GM21360 (cell line): ENCODE results near the gene AQP10.
"Not testable (repeated sequence)": the region's sequence is repeated elsewhere in the genome, so short reads cannot be mapped to it uniquely, and the experiment has no call there.

Source experiments
- ATAC-seq: cut with Tn5 transposase; IDR thresholded peaks from one replicate; pipeline ENCODE4 v1.9.1; 2021; ENCODE audit warnings: mild to moderate bottlenecking, moderate library complexity; ENCODE audit not compliant: unreplicated experiment

The AQP10 gene

DNA sequence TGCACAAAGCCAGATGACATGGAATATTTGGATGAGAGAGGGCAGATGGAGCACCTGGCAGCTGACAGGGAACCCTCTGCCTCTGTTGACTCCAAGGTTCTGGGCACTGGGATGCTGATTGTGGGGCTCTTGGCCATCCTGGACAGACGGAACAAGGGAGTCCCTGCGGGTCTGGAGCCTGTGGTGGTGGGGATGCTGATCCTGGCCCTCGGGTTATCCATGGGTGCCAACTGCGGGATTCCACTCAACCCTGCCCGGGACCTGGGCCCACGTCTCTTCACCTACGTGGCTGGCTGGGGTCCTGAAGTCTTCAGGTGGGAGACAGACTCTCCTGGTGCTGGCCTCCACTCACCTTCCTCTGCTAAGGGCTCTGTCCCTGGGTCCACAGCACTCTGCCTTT, 2.6 kb downstream of the AQP10 start:
- ATAC-seq: no peak

DNA sequence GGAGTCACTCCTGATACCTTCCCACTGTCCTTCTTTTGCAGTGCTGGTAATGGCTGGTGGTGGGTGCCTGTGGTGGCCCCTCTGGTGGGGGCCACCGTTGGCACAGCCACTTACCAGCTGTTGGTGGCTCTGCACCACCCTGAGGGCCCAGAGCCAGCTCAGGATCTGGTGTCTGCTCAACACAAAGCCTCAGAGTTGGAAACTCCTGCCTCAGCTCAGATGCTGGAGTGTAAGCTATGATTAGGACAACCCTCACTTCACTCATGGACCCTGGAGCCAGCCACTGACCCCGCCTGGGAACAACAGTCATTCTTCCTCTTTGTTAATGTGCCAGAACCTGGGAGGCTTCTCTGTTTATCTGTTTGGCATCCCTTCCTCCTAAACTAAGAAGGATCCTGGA, 3.3 kb downstream of the AQP10 start:
- ATAC-seq: no peak

DNA sequence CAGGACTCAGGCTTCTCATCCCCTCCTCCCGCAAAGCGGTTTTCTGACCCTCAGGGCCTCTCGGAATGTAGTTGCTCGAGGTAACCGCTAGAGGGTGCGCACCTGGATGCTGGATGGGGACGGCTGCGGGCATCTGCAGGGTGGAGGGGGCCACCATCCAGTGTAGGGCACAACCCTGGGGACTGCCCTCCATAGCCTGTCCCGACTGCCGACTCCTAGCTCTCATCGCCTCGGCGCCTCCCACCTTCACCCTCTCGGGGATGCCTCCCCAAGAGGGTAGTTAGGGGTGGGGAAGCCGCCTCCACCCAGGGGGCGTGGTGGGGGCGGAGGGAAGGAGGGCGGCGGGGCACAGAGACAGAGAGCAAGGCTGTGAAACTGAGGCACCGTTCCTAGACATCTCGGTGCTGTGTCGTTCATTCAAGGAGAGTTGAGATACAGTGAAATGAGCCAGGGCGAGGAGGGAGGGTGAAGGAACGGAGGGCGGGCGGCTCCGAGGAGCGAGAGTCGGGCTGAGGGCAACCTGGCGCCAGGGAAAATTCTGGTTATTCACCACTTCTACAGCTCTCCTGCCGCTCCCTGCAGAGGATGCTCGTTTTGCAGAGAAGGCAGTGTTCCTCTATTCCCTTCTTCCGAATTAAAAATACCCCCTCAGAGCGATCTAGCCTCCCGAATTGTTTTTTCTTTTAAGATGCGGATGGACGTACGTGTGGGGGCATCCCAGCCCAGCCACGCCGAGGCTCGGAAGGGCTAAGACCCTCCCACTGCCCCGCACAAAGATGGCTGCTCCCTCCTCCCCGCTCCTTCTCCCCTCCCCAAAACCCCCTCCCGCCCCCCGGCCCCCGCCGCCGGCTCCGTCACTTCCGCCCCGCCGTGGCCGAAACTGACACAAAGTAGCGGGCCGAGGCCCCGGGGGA, 4.0 kb downstream of the AQP10 start, which contains the start of gene ATP8B2:
Gene ATP8B2, plus strand, starts transcription at position 857 of the 914 bp plus-strand sequence. CDS start 2,617 bp downstream, outside the sequence.
- no peak for ATAC-seq

DNA sequence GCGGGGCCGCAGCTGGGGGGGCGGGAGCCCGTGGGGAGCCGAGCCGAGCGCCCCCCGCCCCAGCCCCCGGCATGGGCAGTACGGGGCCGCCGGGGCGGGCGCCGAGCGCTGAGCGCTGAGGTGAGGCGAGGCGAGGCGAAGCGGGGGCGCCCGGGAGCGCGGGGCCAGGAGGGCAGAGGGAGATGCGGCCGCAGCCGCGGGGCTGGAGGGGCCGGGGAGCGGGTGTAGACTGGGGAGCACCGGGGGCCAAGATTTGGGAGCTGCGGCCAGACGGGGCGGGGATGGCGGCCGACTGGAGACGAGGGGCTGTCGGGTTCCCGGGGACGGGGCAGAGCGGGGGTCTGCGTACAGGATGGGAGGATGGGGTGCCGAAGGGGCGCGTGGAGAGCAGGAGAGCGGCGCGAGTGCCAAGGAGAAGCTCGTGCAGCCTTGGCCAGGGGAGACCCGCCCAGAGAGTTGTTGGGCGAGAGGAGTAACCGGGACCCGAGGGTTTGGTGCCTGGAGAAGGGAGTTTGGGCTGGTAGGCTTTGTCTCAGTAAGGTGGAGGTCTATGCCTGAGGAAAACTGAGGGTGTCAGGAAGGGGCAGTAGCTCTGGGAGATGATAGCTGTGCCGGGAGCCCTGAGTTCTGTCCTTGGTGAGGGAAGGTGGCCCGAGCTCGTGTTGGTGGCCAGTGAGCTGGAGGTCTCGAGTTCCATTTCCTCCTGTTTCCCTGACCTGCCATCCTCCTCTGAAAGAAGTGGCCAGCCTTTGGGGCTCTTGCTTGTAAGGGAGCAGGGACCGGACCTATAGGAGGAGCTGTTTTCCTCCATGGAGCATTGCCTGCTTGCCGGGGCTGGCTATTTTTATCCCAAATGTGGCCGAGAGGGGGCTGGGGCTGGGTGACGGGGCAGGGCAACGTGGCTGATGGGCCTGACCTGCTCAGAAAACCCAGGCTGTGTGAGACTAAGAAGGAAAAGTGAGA, 5.0 kb downstream of the AQP10 start:
- ATAC-seq: no peak

DNA sequence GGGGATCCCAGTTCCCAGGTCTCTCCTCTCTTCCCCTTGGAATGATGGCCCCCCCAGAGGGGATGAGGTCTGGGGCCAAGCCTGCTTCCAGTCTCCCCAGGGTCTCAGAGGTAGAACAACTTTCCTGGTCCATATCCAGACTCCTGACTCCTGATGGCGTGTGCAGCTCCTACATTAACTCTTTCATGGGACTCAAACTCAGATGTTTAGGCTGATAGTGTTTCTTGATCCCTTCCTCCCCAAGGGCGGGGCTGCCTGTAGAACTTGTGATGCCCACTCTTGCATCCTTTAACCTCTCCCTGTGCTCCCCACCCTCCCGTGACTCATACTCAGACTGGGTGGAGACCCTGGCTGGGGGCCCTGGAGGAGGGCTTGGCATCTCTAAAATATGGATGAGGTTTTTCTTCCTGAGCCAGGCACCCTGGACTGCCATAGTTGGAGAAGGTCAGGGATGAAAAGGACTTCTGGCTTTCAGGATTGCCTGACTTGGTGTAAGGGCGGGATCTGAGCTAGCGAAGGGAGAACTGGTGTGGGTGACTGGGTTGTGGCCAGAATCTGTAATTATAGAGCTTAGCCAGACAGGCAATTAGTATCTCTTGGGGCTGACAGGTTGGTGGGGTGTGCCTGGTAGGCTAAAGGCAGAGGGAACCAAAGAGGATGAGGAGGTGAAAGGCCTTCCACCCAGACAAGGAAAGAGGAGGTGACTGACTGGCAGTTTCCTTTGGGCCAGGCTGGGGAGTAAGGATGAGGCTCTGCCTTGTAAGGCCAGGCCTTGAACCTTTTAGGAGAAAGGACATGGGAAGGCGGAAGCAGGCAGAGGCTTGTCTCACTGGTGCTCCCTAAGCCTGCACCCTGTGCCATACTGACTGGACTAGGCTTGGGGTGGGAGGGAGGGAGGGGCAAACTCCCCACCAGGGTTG, 5.9 kb downstream of the AQP10 start:
- no peak for ATAC-seq

DNA sequence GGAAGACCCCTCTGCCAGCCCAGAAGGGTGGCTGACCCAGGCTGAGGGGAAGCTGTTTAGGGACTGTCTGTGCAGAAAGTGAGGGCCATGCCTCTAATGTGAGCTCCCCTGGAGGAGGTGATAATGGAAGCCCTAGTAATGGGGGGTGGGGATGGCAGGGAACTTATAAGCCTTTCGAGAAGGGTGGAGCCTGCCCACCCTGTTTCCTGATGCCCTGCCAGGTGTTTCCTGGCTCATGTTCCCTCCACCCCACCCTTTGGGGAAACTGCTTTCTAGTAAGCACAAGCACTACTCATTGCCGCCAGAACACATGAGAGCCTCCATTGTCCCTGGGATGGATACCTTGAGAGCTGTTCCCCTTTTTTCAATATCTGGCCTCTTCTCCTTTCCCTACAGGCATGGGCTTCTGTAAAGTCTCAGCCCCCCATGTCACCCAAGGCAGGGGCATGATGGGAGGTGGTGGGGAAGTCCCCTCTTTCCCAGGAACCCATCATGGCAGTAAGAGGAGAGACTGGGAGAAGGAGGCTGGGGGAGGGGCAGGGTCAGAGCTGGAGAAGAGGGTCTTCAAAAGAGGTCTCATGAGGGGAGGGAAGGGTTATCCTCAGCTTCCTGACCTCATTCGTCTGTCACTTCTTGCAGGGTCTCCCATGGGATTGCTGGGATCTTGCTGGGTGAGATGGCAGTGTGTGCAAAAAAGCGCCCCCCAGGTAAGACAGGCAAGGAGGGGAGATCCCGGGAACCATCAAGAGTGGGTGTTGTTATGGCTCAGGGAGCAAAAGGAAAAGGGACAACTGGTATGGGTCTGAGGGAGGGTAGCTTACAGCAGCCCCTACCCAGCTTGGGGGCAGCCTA, 6.8 kb downstream of the AQP10 start:
- no peak for ATAC-seq

DNA sequence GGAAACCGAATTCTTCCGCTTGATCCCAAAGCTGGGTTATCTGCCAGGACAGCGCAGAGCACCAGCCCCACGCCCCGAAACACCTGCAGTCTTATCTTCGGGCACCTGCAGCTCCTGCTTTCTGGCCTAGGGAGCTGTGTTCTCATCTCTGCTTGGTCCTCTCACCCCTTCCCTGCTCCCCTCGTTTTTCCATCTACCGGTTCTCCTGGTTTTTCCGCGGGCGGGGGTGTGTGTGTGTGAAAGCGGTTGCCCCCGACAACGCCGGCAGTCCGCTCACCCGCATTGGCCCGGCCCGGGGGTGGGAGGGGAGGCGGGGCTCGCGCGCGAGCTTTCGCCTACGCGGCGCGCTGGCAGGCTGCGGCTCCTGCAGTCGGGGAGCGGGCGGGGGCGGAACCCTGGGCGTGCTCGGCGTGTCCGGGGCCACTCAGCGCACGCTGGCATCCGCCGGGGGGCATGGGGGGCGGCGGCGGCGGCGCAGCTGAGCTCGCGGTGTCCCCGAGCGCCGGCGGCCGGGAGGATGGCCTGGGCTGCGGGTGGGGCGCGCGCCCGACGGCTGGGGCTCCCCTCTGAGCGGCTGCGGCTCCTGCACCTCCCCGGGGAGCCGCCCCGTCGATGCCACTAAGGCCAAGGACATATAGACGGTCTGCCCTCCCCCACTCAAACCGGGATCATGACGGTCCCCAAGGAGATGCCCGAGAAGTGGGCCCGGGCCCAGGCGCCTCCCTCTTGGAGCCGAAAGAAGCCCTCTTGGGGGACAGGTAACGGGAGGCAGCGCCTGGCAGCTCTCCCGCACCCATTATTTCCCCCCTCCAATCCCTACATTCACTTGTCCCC, 7.6 kb downstream of the AQP10 start:
- ATAC-seq: no peak

DNA sequence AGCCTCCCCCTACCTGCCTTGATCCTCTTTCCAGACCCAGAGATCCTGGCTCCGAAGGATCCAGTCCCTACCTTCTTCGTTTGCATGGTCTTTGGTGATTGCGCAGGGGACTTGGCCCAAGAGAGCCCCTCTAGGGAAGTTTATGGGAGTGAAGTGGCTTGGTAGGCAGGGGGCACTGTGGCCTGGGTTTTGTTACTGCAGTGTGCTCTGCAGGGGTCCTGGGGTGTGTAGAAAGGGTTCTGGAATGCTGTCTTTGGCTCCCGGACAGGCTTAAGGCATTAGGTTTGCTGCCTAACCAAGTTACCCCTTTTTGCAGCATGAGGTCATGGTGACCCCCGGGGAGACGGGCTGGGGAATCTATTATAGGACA, 8.2 kb downstream of the AQP10 start:
- no peak for ATAC-seq

DNA sequence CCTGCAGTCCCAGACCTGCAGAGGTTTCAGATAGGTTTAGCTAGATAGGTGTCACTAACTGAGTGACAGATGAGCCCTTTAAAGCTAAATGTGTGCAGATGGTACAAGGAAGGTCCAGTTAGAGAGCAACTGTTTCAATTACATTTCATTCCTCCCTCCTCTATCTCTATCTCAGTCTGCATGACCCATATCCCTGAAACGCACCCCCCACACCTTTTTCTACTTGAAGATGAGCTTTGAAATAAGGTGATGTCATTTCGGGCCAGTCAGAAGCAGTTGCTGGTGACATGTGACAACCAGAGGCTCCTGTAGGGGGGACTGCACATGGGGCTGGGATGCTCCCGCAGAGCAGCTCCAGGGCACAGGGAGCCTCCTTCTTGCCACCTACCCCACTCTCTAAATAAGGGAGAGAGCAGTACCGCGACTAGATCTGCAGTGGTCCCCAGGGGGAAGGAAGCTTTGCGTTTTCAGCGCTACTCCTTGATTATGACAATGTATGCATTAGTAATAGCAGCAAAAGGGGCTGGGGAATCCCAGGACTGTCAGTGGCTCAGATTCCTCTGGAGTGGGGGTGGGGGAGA, 8.7 kb downstream of the AQP10 start:
- no peak for ATAC-seq

DNA sequence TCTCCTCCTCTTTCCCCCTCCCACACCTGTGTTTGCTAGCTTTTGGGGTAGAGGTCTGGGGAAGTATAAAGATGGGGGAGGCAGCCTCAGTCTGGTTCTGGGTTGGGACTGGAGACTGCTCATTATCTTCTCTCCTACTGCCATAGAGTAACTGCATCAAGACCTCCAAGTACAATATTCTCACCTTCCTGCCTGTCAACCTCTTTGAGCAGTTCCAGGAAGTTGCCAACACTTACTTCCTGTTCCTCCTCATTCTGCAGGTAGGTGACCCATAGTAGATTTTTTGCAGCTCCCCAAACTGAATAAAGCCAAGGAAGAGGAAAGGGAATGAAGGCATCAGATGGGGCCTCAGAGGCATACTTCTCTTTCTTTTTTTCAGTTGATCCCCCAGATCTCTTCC, 9.8 kb downstream of the AQP10 start:
- no peak for ATAC-seq

DNA sequence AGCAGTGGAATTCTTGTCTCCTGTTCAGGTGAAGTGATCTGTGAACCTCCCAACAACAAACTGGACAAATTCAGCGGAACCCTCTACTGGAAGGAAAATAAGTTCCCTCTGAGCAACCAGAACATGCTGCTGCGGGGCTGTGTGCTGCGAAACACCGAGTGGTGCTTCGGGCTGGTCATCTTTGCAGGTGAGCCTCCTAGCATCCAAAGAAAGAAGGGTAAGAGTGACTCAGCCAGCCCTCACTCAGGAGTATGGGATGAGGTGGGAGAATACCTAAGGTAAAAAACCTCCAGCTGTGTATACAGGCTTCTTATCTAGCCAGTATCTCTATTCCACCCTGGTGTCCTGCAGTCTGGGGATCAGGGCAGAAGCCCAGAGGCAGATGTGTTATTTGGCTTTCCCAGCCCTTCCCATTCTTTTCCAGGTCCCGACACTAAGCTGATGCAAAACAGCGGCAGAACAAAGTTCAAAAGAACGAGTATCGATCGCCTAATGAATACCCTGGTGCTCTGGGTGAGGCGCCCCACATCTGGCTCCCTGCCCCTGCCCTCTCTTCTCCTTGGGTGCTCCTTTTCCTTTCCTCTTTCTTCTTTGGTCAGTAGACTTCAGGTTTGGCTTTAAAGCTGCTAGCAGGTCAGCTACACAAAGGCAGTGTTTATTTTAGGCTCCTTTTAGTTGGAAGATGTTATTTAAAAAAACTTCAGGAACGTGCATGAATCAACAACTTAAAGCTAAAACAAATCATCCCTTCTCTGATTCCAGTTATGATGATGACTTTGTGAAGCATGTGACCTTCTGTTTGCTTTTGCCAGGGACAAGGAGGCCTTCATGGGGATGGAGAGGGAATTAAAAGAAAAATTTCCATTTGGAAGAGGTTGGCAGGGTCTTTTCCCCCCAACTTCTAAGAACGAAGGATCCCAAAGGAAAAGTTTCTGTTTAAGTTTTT, 13.5 kb downstream of the AQP10 start:
- ATAC-seq: no peak

DNA sequence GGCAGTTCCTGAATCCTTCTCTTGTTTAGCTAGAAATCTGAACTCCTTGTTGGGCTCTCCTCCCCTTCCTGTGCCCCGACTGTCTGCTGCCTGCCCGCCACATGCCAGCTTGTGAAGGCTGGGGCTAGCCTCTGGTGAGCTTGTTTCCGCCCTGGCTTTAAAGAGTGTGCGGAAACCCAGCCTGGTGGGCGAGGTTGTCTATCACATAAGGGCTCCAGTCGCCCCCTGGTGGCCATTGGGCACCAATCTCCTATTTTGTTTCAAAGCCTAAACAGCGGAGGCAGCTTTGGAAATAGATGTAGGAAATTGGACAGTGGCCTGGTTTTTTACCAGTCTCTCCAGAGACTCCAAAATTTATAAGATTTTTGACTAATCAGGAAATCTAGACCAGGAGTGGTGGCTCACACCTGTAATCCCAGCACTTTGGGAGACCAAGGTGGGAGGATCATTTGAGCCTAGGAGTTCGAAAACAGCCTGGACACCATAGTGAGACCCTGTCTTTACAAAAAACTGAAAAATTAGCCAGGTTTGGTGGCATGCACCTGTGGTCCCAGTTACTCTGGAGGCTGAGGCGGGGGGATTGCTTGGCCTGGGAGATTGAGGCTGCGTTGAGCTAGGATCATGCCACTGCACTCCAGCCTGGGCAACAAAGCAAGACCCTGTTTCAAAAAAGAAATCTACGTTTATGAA, 14.3 kb downstream of the AQP10 start:
- no peak for ATAC-seq

DNA sequence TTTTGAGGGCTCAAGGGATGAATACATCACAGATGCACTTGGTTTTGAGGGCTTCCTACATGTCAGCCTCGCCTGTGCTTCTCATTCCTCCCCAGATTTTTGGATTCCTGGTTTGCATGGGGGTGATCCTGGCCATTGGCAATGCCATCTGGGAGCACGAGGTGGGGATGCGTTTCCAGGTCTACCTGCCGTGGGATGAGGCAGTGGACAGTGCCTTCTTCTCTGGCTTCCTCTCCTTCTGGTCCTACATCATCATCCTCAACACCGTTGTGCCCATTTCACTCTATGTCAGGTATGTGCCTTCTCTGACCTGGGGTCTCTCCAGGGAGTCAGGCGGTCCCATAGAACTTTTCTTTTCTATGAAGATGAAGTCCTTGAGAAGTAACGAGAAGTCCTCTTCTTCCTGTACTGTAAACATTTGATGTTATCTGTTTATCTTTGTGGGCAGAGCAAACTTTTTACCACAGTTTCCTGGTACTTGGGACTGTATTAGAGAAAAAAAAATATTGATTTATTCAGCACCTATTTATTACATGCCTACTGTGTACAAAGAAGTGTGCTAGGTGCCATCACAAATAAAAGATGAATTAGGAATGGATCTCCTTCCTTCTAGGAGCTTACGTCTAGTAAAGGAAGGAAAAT, 16.5 kb downstream of the AQP10 start:
- ATAC-seq: no peak

DNA sequence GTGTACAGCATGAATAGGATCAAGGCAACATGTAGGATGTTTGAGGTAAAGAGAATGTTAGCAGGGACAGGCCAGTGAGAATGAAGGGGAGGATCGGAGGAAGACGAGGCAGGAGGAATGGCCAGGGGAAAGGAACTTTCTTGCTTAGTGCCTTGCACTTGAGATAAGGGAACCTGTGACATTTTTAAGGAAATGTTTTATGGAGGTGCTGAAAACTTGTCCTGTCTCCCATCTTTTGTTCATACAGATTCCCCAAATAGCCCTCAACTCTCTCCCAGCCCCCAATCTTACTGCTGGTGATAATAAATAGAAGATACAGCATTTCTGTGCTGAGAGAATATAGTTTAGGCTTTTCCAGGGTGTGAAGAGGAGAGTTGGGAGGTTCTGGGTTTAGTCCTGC, 18.0 kb downstream of the AQP10 start:
- no peak for ATAC-seq

DNA sequence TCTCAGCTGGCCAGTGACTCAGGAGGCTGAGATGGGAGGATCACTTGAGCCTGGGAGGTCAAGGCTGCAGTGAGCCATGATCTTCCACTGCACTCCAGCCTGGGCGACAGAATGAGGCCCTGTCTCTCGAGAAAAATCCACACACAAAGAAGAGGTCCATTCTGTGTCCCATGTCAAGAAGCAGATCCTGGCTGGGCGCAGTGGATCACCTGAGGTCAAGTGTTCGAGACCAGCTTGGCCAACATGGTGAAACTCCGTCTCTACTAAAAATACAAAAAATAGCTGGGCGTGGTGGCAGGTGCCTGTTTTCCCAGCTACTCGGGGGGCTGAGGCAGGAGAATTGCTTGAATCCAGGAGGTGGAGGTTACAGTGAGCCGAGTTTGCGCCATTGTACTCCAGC, 20.5 kb downstream of the AQP10 start:
- ATAC-seq: not testable (repeated sequence)

DNA sequence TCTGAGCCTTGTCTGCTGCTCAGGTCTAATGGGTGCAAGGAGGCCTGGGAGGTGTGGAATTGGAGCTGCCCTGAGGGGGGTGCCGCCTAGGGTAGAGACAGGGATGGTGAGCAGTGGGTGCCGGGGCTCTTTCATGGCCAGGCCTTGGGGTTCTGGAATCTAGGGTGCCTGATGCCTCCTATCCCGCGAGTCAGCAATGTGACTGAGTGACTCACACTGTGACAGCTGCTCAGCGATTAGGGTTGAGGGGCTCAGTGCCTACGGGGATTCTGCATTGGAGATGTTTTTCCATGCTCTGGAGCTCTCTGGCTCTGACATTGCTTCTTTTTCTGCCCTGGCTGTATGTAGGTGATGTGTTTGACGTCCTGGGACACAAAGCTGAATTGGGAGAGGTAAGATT, 21.2 kb downstream of the AQP10 start:
- no peak for ATAC-seq
